ENCODE data around the gene TBL1X.

DNA sequence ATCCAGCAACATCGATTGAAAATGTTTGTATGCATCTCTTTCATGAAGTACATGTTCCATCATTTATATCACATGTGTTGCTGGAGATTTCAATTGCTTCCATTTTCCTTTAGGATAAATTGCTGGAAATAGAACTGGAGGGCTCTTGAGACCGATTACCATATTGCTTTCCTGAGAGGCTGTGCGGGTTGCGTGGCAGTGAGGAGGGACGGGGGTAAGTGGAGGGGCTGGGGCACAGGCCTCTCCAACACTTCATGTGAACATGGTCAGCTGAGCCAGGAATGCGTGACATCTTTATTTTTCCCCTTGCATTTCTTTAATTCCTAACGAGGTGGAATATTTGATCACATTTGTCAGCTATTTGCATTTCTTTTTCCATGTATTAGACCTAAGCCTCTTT lies 144.6 kb downstream of the TBL1X start:
- no peak for TF ChIP-seq CTCF (IDR thresholded peaks at IDR 0.05)
- no peak for TF ChIP-seq POLR2A (IDR thresholded peaks at IDR 0.05)
